Stimulated activated naive CD4-positive, alpha-beta T cell (primary cell): ENCODE data around the gene DOCK9.

Experiments
- DNase-seq, 6 experiments: peaks; one replicate each; lab custom pipeline; 2025; lab: John Stamatoyannopoulos, UW

The DOCK9 gene

DNA sequence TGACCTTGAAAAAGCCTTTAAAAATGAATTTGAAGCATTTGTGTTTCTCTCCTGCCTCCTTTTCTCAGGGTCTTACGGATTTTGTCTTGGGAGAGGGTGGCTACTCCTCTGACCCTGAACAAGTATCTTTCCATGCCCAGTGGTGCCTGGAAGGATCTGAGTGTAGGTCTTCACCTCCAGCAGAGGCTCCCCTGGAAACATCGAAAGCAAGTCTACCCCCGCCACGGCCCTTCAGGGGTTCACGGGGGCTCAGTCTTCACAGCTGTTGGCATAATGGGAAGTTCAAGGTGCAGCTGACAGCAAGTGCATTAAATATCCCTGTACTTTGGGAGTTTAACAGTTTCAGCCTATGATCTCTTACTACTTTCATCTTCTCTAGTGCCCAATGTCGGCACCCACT is 182.6 kb downstream of the DOCK9 start:
- no peak for DNase-seq

DNA sequence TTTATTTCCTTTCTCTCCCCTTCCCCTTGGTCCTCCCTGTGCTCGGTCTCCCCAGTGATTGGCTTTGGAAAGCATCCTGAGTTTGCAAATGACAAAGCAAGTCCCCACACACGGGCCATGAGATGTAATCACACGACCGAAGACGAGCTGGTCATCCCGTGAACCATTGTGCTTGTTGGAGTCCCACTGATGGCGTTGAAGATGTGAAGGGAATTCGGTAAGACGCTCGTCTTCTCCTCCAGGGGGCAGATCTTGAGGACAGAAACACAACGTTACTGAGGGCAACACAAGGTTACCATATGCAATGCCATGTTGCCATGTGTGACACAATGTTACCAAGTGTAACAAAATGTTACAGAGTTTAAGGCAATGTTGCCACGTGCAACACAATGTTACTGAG is 183.4 kb downstream of the DOCK9 start:
- no peak for DNase-seq

DNA sequence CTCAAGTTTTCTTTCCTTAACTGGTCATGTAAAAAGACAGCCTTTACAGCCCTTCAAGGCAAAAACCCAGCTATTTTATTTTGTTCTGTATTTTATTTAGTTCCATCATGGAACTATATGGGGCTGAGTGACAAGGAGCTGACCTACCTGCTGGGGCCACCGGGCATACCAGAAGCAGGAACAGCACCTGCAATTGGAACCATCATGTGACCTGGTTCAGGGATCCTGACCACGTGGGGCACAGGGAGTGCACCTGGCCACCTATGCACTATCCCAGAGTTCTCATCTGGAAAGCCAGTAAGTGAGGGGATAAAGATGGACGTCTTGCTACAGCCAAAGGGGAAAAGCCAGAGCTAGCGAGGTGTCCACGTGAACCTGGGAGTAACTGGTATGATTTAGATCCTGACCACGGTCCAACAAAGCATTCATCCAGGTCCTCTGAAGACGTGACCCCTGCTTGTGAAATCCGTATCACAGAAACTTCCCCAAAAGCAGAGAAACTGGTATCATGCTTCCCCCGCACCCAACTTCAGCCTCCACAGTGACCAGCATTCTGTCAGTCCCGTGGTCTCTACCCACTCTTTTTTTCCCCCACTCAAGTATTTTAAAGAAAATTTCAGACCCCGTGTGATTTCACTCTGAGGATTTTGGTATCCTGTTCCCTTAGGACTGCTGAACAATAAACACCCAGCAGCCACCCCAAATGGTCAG is 184.9 kb downstream of the DOCK9 start:
- DNase-seq = no peak

DNA sequence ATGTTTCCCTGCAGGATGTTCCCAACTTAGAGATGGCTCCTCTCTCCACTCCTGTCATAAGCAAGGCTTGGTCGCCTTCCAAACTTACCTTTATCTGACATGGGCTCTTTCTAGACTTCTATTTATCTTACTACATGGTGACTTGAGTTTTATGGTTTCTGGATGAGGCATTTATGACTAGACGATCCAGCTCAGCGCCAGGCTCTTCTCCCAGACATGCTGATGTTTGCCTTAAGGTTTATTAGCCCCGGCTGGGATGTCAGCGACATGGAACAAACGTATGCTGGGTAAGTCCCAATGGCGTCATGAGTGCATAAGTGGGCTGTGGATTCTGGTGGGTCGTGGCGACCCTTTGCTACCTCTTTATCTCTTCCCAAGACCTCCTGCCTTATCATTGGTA is 185.5 kb downstream of the DOCK9 start:
- no peak for DNase-seq

DNA sequence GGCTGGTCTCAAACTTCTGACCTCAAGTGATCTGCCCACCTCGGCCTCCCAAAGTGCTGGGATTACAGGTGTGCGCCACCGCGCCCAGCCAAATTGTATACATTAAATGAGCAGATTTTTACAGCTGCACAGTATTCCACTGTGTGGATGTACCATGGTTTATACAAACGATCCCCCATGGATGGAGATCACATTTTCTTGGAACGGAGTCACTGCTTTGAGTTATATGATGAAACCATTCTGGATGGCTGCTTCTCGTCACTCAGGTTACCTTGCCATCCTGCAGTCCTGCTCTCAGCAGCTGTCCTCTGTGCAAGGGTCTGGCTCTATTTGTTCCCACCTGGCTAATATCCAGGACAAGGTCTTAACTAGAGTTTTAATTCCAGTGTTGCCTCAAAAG is 186.3 kb downstream of the DOCK9 start:
- no peak for DNase-seq

GRCh38 chr13:98787996-98788395 is 189.9 kb downstream of the DOCK9 start:
- DNase-seq = no peak

GRCh38 chr13:98787173-98787572 is 190.7 kb downstream of the DOCK9 start:
- DNase-seq = no peak

- no peak for DNase-seq
Observed at GRCh38 chr13:98786023-98786422, 191.8 kb downstream of the DOCK9 start.

- no peak for DNase-seq
Observed at GRCh38 chr13:98785405-98785804, 192.5 kb downstream of the DOCK9 start.

- no peak for DNase-seq
Observed at GRCh38 chr13:98784666-98785065, 193.2 kb downstream of the DOCK9 start.

DNA sequence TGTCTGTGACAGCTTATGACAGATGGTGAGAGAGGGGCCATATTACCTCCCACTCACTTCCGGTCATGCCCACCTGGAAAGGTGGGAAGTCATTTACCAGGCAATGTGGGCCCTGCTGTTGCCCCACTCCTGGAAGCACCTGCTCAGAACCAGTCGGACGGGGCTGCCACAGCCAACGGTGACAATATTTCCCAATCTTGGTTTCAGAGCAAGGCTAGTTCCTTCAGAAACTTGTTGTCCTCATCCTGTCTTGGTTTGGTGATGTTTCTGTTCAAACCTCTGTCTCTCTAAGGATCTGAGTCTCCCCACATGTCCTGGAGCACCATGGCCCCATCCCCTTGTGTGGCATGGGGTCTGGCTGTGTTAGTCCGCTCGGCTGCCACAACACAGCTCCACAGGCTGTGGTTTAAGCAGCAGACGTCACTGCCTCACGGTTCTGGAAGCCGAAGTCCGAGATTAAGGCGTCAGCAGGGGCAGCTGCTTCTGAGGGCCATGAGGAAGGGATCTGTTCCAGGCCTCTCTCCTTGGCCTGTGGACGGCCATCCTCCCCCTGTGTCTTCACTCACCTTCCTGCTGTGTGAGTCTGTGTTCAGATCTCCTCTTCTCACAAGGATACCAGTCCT is 193.9 kb downstream of the DOCK9 start:
- no peak for DNase-seq

- DNase-seq = no peak
Observed at GRCh38 chr13:98782654-98783053, 195.2 kb downstream of the DOCK9 start.

GRCh38 chr13:98781905-98782304 is 196.0 kb downstream of the DOCK9 start:
- DNase-seq = no peak

DNA sequence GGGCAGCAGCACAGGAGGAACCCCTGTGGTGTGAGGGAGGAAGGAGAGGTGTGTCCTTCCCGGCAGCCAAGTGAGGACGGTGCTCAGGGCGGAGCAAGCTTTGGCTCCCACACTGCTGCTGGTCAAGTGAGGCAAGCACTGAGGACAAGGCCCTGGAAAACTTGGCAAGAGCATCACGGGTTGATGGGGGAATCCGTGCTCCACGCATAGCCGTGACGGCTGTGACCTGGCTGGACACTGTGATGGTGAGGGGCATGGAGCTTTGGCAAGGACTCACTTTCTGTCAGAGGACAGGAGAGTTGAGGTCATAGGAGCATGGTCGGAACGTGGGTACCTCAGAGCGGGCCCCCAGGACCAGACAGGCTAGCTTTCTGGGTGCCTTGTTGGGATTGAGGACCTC is 196.4 kb downstream of the DOCK9 start:
- no peak for DNase-seq

DNA sequence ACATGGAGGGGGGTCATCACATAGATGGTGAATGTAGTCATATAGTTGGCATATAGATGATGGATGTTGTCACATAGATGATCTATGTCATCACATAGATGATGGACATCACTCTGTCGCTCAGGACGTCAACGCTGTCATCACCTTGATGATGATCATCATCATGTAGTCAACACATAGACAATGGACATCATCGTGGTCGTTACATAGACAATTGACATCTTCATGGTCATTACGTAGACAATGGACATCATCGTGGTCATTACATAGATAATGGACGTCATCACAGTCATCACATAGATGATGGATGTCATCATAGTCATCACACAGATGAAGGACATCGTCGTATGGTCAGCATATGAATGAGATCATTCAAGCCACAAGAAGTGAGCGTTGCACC is 196.8 kb downstream of the DOCK9 start:
- no peak for DNase-seq

DNA sequence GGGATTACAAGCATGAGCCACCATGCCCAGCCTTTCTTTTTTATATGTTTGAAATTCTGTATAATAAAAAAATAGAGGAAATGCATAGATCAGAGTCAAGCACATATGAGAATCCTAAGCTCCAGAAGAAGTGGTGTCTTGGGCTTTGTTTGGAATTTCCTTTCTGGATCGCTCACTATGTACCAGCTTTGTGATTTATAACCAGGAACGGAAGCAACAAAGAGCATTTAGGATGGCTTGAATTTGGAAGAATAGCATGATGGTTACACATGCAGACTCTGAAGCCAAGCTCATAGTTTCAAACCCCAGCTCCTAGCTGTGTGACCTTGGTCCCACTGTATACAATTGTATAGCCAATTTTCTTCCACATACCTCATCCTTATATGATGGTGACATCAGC is 197.4 kb downstream of the DOCK9 start:
- no peak for DNase-seq

GRCh38 chr13:98779695-98780094 is 198.2 kb downstream of the DOCK9 start:
- DNase-seq = no peak

DNA sequence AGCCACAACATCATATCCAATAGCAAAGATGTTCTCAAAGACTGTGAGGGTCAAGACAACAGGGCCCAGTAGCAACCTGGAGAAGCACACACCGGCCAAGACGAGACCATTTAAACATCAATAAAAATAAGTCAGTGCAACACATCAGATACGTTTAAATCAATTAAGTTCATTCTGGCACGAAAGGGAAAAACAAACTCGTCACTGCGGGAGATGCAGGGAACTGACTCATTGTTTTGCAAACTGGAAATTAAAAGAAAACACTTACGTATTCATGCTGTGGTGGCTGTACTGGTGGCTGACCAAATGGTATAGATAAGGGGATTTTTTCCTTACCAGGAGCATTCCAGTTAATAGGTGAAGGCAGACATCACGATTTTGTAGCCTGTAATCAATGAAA is 199.1 kb downstream of the DOCK9 start:
- no peak for DNase-seq

- DNase-seq = no peak
Observed at GRCh38 chr13:98776644-98777043, 201.2 kb downstream of the DOCK9 start.

GRCh38 chr13:98775844-98776598 is 201.8 kb downstream of the DOCK9 start:
- DNase-seq = no peak

- no peak for DNase-seq
Observed at GRCh38 chr13:98775386-98775785, 202.5 kb downstream of the DOCK9 start.

GRCh38 chr13:98774776-98775175 is 203.1 kb downstream of the DOCK9 start:
- no peak for DNase-seq

DNA sequence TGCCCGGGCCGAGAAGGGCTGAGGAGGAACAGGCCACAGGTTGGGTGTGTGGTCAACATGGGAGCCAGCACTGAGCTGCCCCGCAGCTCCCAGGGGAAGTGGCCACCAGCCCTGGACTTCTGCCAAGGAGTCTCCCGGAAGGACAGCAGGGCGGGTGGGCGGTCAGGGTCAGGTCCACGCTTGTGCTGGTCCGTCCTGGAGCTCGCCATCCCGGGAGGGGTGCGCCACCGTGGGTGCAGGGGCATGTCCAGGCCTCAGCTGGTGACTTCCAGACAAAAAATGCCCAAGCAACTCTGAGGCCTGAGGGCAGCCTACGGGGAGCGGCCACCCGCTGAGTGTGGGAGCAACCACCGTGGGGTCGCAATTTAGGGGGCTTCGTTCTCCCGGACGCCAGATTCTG is 203.9 kb downstream of the DOCK9 start:
- no peak for DNase-seq
